Right lobe of liver (tissue), 4 donors: ENCODE data around the gene AGO1.

Experiments
- CTCF ChIP-seq, 4 donors: fragments of 200-600 bp in 3 of 4; fragments of 450-650 bp in 1 of 4; IDR thresholded peaks; one replicate each; pipeline versions ENCODE4 v1.5.1 to v1.8.0; 2016 to 2022; ENCODE audit warnings: antibody characterized with exemption in 4 of 4, mild to moderate bottlenecking in 2 of 4
- POLR2A ChIP-seq: fragments of 450-650 bp; IDR thresholded peaks from one replicate; pipeline ENCODE4 v1.6.1; 2017; ENCODE audit warnings: antibody characterized with exemption, mild to moderate bottlenecking
- donor health status: DM: no; HTN: no; CAD: no.
- donor health status: DM: no; HTN: no; CAD: no.
- donor health status: DM: no; HTN: yes; CAD: no.

GRCh38 chr1:35851132-35851869 lies 31.7 kb upstream of the AGO1 start:
- TF ChIP-seq CTCF (IDR thresholded peaks at IDR 0.05) = no peak
- TF ChIP-seq POLR2A = no peak
